Activated naive CD8-positive, alpha-beta T cell treated with anti-CD3 and anti-CD28 coated beads, Interleukin-2, amount 10 ng/mL, durations not matched to agents 7 days and 5 days (primary cell): ENCODE data around the gene SRPX. TPM values are rescaled to one million over a fixed set of nuclear protein-coding genes. Genes with fewer than 3 reads are reported as not detected.

Experiments used
- ATAC-seq: fragments of 150-1000 bp; cut with Tn5 transposase; one replicate; pipeline ENCODE4 v1.10.0; 2021; ENCODE audit warnings: low read depth, moderate library complexity
- POLR2A ChIA-PET: fragments of 350-600 bp; sonication (Branson Sonifier 250); formaldehyde crosslinking; loops from one replicate; lab custom pipeline; 2021; ENCODE audit warnings: antibody characterized with exemption; lab: Charles Lee
- DNase-seq: peaks from one replicate; pipeline ENCODE4 v3.0.0; 2021
- H3K27ac Mint-ChIP-seq: one replicate; pipeline ENCODE4 v1.8.0; 2022; ENCODE audit warnings: mild to moderate bottlenecking, mixed read lengths
- H3K27me3 Mint-ChIP-seq: one replicate; pipeline ENCODE4 v1.8.0; 2022; ENCODE audit warnings: mild to moderate bottlenecking, moderate library complexity, mixed read lengths
- H3K36me3 Mint-ChIP-seq: one replicate; pipeline ENCODE4 v1.8.0; 2021; ENCODE audit warnings: mild to moderate bottlenecking, mixed read lengths
- H3K4me1 Mint-ChIP-seq: one replicate; pipeline ENCODE4 v1.8.0; 2021; ENCODE audit warnings: mixed read lengths
- H3K4me3 Mint-ChIP-seq: one replicate; pipeline ENCODE4 v1.8.0; 2022; ENCODE audit warnings: mild to moderate bottlenecking, moderate library complexity, mixed read lengths
- H3K9me3 Mint-ChIP-seq: one replicate; pipeline ENCODE4 v1.8.0; 2021; ENCODE audit warnings: mixed read lengths
- total RNA-seq, 2 experiments: library from RNA; stranded (reverse); gene quantifications; one replicate each; pipeline ENCODE4 v1.2.3, GENCODE V29; 2021

SRPX gene, protein sequence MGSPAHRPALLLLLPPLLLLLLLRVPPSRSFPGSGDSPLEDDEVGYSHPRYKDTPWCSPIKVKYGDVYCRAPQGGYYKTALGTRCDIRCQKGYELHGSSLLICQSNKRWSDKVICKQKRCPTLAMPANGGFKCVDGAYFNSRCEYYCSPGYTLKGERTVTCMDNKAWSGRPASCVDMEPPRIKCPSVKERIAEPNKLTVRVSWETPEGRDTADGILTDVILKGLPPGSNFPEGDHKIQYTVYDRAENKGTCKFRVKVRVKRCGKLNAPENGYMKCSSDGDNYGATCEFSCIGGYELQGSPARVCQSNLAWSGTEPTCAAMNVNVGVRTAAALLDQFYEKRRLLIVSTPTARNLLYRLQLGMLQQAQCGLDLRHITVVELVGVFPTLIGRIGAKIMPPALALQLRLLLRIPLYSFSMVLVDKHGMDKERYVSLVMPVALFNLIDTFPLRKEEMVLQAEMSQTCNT
- 1 to 10 TPM; 3.3 to 3.5 TPM for total RNA-seq

DNA sequence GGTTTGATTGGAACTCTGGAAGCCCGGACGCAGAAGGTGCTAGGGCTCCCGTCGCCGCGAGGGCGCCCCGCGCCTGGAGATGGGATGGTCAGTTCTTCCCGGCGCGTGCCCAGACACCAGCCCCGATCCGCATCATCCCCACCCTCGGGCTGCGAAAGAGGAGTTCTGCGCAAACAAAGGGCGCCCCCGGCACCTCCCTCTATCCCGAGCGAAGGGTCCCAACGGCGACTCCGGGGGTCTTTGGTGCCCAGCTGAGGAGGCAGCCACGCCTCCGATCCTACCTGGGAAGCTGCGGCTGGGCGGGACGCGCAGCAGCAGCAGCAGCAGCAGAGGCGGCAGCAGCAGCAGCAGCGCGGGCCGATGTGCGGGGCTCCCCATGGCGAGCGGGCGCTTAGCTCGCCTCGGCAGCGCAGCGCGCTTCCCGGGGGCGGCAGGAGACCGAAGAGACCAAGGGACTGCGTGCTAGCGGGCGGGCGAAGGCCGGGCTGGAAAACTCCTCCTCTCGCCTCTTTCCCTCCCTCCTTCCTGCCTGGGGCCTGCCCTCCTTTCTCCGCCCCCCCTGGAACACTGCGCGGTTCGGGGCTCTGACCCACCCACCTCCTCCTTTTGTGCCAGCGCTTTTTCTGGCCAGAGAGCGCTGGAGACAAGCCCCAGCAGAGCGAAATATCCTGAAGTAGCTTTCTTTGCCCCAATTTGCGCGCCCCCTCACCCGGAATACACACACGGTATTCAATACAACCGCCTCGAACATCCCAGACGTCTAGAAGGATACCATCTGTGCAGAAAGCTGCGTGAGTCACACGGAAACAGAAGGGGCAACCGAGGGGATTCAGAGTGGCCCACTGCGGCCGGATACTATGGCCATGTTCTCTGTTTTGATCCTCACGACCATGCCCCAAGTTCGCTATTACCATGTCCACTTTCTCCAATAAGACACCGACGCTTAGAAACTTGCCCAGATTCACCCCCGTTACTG is at the start of gene SRPX:
TSS of gene SRPX (minus strand) at position 457 of the 976 bp plus-strand sequence. CDS start at position 378, 79 bp downstream.
- no peaks in the 10 kb centered on the region for H3K36me3 Mint-ChIP-seq
- peak; percentile 32 for DNase-seq
- peak within 1 kb of the TSS; percentile 72 for H3K4me3 Mint-ChIP-seq
- H3K27ac Mint-ChIP-seq, result no peak within 1 kb of the TSS
- ATAC-seq, result peak; percentile 33
- H3K4me1 Mint-ChIP-seq, result peaks cover 4% of the 10 kb centered on the region
- H3K9me3 Mint-ChIP-seq, result no peaks in the 10 kb centered on the region
- POLR2A ChIA-PET, result interaction anchor here (2.6 kb wide), 1 partner anchor 107 kb away, joined by 13 read pairs; the partner anchor contains the start of gene RPGR
- peaks cover 47% of the 10 kb centered on the region for H3K27me3 Mint-ChIP-seq

DNA sequence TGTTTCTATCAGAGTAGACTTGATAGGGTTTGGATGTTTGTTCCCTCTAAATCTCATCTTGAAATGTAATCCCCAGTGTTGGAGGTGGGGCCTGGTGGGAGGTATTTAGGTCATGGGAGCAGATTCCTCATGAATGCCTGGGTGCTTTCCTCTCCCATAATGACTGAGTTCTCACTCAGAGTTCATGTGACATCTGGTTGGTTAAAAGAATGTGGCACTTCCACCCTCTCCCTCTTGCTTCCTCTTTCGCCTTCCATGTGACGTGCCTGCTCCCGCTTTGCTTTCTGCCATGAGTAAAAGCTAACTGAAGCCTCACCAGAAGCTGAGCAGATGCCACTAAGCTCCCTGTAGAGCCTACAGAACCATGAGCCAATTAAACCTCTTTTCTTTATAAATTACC is 47.3 kb upstream of the SRPX start:
- no peak overlapping the region for H3K4me3 Mint-ChIP-seq
- H3K36me3 Mint-ChIP-seq, result peaks cover 4% of the 10 kb centered on the region
- POLR2A ChIA-PET, result no interaction called here
- H3K9me3 Mint-ChIP-seq, result no peaks in the 10 kb centered on the region
- DNase-seq (no peak), ATAC-seq (no peak)
- no peaks in the 10 kb centered on the region for H3K27me3 Mint-ChIP-seq
- H3K4me1 Mint-ChIP-seq, result peaks cover 5% of the 10 kb centered on the region
- H3K27ac Mint-ChIP-seq, result no peak overlapping the region

DNA sequence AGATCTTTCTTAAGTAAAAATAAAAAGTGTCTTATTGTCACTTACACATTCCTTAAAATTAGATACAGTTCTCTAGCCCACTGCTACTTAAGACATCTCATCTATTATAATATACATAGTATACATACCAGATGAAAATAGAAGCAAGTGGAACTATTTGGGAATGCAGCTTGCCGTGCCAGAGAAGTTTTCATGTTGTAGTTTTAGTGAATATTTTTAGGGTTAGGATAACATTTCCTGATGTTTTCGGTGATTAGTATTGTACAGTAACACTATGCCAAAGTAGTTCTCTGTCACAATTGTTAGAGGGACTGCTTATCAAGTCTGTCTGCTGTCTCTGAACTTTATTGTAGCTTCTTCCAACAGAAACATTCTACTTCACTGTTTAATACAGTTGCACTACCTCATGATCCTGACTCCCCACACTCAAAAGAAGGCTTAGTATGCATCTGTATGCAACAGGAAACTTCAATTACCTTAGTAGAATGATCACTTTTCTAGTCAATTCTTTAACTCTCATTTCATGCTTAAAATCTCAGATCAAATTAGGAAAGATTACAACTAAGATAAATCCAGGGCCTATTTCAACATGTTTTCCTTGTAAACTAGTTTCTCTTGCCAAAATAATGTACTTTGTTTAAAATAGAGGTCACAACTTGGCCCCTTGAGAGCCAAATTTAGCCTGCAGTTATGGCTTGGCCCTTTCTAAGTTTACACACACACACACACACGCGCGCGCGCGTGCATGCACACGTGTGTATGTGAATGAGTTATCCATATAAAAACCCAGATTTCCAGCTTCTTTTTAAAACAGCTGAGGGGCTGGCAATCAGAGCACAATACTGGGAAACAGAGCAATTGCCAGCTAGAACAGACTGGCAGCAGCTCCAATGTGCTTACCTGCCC is 42.3 kb upstream of the SRPX start:
- Mint-ChIP-seq H3K27ac (no peak overlapping the region), H3K27me3 (no peaks in the 10 kb centered on the region), H3K9me3 (no peaks in the 10 kb centered on the region), H3K4me3 (no peak overlapping the region), H3K4me1 (no peaks in the 10 kb centered on the region), H3K36me3 (peaks cover 3% of the 10 kb centered on the region)
- DNase-seq, result no peak
- ATAC-seq, result no peak
- POLR2A ChIA-PET, result no interaction called here

DNA sequence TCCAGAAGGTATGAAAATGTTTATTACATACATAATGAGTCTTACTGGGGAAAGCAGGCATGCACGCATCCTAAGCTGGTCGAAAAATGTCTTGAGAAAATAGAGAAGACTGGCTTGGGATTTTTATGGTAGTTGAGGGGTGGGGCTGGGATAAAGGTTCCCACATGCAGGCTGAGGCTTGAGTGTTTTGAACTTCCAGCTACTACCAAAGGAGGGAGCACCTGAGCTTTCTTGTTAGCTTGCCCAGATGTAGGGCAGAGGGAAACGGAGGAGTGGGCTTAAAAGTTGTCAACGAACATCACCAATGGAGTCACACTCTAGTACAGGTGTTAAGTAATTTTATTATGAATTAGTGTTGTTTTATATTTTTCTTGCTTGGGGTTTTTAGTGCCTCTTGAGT is 39.6 kb upstream of the SRPX start:
- POLR2A ChIA-PET, result interaction anchor here (0.6 kb wide), 1 partner anchor 66 kb away, joined by 3 read pairs; no protein-coding TSS in a partner anchor
- DNase-seq (no peak), ATAC-seq (no peak)
- no peaks in the 10 kb centered on the region for H3K4me1 Mint-ChIP-seq
- no peak overlapping the region for H3K4me3 Mint-ChIP-seq
- H3K27me3 Mint-ChIP-seq, result no peaks in the 10 kb centered on the region
- H3K9me3 Mint-ChIP-seq, result no peaks in the 10 kb centered on the region
- no peaks in the 10 kb centered on the region for H3K36me3 Mint-ChIP-seq
- H3K27ac Mint-ChIP-seq, result no peak overlapping the region

DNA sequence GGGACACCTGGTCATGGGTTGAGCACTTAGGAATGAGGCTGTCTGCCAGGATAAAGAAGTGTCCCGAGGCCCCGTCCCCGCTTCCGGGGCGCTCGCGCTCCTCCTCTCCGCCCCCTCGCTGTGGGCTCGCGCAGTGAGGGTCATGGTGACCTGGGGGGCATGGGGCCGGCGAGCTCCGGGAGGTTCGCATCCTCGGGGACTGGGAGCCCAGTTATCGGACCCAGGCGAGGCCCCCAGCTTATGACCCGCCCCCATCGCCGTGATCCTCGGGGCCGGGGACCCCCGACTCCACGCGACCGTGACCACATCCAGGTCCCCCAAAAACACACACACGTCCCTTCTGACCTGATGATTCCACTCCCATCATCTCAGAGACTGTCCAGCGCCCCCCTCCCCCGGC is 35.3 kb upstream of the SRPX start:
- POLR2A ChIA-PET, result no interaction called here
- ATAC-seq (no peak), DNase-seq (no peak)
- Mint-ChIP-seq H3K27ac (no peak overlapping the region), H3K4me3 (no peak overlapping the region), H3K9me3 (peaks cover 2% of the 10 kb centered on the region), H3K36me3 (no peaks in the 10 kb centered on the region), H3K4me1 (no peaks in the 10 kb centered on the region), H3K27me3 (peaks cover 10% of the 10 kb centered on the region)

DNA sequence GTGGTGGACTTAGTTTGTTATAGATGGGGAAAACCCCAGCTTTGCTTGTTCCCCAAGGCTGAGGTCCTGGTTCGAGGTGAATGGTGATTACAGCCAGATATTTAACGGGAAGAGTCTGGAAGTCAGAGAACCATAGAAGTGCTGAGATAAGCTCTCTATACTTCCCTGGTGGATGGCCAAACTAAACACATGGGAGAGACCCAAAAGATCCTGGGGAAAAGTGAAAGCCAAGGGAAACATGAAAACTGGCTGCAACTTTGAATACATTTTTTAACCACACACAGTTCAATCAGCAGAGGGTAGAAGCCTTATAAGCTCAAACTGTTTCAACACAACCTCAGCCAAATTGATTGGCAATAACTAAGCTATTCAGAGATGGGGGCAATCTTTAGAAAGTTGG is 29.3 kb upstream of the SRPX start:
- H3K36me3 Mint-ChIP-seq, result no peaks in the 10 kb centered on the region
- ATAC-seq (no peak), DNase-seq (no peak)
- POLR2A ChIA-PET, result no interaction called here
- peaks cover 6% of the 10 kb centered on the region for H3K4me1 Mint-ChIP-seq
- peaks cover 2% of the 10 kb centered on the region for H3K9me3 Mint-ChIP-seq
- H3K27me3 Mint-ChIP-seq, result peaks cover 21% of the 10 kb centered on the region
- no peak overlapping the region for H3K4me3 Mint-ChIP-seq
- H3K27ac Mint-ChIP-seq, result no peak overlapping the region

DNA sequence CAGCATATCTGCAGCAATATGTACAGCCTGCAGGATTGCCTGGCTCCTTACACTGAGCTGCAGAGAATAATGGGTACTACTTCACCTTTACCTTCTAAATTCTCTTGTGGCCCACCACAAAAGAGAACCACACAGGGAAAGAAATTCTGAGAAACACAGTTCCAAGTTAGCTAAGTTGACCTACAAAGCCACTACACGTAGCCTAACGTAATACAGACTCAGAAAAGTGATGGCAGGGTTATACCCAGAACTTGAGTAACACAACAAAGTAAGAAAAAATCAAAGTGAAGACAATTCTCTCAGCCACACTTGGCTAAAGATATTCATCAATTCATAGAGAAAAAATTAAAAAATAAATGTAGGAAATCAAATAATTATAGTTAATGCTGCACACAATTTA is 26.4 kb upstream of the SRPX start:
- H3K27me3 Mint-ChIP-seq, result peaks cover 14% of the 10 kb centered on the region
- POLR2A ChIA-PET, result interaction anchor here (1.4 kb wide), 1 partner anchor 80 kb away, joined by 6 read pairs; the partner anchor contains the start of gene RPGR
- ATAC-seq, result peak; percentile 96

DNA sequence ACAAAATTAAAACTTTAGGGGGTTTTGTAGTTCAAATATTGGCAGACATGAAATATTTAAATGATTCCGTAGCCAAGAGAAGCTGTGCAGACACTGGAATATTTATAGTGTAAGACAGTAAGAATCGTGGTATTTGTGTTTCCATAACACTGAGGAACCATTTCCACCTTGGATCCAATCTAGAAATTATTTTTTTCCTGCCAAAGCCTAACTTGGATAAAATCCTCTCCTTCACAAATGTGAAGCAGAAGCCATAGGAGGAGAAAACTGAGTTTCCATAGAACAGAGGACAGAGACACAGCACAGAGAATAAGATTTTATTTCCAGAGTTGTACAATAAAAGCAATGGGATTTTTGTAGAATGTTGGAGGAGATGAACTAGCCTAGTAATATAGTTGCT is 19.9 kb upstream of the SRPX start:
- DNase-seq (no peak), ATAC-seq (no peak)
- Mint-ChIP-seq H3K4me1 (peaks cover 2% of the 10 kb centered on the region), H3K9me3 (no peaks in the 10 kb centered on the region), H3K36me3 (peaks cover 3% of the 10 kb centered on the region), H3K4me3 (no peak overlapping the region), H3K27me3 (peaks cover 9% of the 10 kb centered on the region), H3K27ac (no peak overlapping the region)
- POLR2A ChIA-PET, result no interaction called here

More for the DNA sequence above, 26.4 kb upstream of the SRPX start:
- Mint-ChIP-seq H3K9me3 (no peaks in the 10 kb centered on the region), H3K4me1 (peaks cover 6% of the 10 kb centered on the region), H3K36me3 (no peaks in the 10 kb centered on the region), H3K4me3 (peak overlapping the region; percentile 32), H3K27ac (peak overlapping the region; percentile 65)
- no peak for DNase-seq

DNA sequence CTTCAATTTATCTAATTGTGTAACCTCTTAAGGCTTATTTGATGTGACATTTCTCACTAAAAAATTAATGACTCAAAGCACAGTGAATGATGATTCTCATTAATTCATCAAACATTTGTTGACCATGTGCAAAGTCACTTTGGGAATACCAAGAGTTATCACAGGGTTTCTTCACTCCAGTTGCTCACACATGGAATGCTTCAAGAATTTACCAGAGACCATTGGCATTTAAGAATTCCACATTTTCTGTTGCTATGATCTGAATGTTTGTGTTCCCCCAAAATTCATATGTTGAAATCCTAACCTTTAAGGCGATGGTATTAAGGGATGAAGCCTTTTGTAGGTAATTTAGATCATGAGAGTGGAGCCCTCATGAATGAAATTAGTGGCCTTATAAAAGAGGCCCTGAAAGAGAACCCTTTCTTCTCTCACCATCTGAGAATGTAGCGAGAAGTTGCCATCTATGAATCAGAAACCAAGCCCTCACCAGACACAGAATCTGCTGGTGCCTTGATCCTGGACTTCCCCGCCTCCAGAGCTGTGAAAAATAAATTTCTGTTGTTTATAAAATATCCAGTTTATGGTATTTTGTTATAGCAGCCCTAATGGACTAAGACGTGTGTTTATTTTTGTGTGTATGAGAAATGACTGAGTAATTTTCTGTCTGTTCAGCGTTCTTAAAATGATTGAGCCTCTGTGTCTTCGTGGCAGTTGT is 16.4 kb upstream of the SRPX start:
- peaks cover 3% of the 10 kb centered on the region for H3K36me3 Mint-ChIP-seq
- POLR2A ChIA-PET, result no interaction called here
- H3K4me1 Mint-ChIP-seq, result peaks cover 5% of the 10 kb centered on the region
- DNase-seq (no peak), ATAC-seq (no peak)
- no peaks in the 10 kb centered on the region for H3K9me3 Mint-ChIP-seq
- no peak overlapping the region for H3K27ac Mint-ChIP-seq
- no peak overlapping the region for H3K4me3 Mint-ChIP-seq
- H3K27me3 Mint-ChIP-seq, result peaks cover 7% of the 10 kb centered on the region

DNA sequence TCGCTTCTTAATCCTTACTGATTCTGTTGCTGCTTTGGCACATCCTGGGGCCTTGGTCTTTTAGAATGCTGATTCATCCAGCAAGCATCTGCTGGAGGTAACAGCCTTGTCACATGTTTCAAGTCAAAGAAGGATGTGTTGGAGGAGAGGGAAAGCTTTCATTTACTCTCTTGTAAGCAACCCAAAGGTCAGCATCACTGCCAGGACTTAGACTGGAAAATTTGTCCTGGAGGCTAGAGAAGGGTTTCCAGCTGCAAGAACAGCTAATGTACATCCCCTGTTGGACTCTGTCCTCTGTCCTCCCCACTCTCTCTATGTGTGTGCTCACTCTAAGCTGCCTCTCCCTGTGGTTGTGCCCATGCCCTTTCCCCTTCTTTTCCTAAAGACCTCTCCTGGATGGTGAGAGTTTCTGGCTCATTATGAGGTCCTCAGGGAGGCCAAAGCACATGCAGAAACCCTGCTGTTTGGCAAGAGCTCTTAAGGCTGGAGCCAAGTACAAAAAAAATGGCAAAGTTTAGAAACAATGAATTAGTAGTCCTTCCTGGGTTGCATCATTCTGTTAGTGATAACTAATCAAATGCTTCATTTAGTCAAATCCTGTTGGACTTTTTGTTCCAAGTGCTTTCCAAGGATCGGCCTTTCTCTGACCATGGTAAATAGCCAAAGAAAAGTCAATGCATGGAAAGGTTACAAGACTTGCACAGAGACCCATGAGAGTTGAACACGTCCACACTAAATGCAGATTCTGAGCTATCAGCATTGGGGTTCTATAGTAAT is 13.4 kb upstream of the SRPX start:
- H3K27me3 Mint-ChIP-seq, result no peaks in the 10 kb centered on the region
- H3K36me3 Mint-ChIP-seq, result peaks cover 3% of the 10 kb centered on the region
- DNase-seq (no peak), ATAC-seq (no peak)
- H3K27ac Mint-ChIP-seq, result no peak overlapping the region
- POLR2A ChIA-PET, result no interaction called here
- H3K4me1 Mint-ChIP-seq, result peaks cover 5% of the 10 kb centered on the region
- no peaks in the 10 kb centered on the region for H3K9me3 Mint-ChIP-seq
- no peak overlapping the region for H3K4me3 Mint-ChIP-seq

DNA sequence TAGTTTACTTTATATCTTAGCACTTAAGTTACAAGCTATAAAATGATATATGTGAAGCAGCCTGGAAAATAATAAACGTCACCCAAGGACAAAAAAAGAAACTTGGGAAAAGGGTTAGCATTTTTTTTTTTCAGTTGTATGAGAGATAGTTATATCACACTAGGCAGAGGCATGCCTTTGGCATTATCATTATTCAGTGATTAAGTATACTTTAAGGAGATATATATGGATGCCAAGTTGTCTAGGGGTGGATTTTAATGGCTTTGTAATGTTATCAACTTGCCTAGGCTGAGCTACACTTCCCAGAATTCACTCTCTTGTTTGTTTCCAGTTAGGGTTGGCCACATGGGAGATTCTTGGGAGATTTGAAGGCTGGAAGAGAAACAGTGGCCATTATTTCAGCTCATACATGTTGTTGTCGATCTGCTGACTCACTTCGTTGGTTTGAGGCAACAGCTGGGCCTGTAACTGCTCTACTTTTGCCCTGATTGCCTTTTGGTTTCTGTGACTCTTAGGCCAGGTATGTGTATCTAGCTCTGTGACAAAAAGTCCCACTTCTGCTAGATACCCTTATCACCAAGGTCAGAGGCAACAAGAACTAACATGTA is 11.5 kb upstream of the SRPX start:
- Mint-ChIP-seq H3K27ac (no peak overlapping the region), H3K36me3 (peaks cover 3% of the 10 kb centered on the region), H3K27me3 (peaks cover under 1% of the 10 kb centered on the region), H3K4me3 (no peak overlapping the region), H3K4me1 (peaks cover 2% of the 10 kb centered on the region), H3K9me3 (no peaks in the 10 kb centered on the region)
- POLR2A ChIA-PET, result no interaction called here
- DNase-seq (no peak), ATAC-seq (no peak)
